ENCODE data around the gene RAD51B. TPM values are rescaled to one million over a fixed set of nuclear protein-coding genes. Genes with fewer than 3 reads are reported as not detected.

Gene RAD51B
- polyA plus RNA-seq, 3 donors, result 3.6 to 11.6 (median 9.4) TPM

GRCh38 chr14:68159701-68160633 lies 340.4 kb downstream of the RAD51B start:
- no peak for DNase-seq
- no peak overlapping the region for H3K4me3 Mint-ChIP-seq
- H4K20me1 ChIP-seq (ENCODE audit: insufficient read depth, low read length), result no peaks in the 10 kb centered on the region
- H3K27ac ChIP-seq (ENCODE audit: low read depth in 1 of 2, low read length in 2 of 2), result no peak overlapping the region
- no peak overlapping the region for H3K4me3 ChIP-seq (replicated peaks in 1 of 3; ENCODE audit: low read depth in 2 of 3, low read length in 3 of 3)
- H3K27me3 Mint-ChIP-seq (ENCODE audit: low read depth in 3 of 3), result no peaks in the 10 kb centered on the region
- H3K4me1 ChIP-seq (ENCODE audit: control insufficient read depth in 1 of 2, insufficient read depth in 2 of 2, low read length in 2 of 2), result no peaks in the 10 kb centered on the region
- H3K9ac ChIP-seq (ENCODE audit: insufficient read depth, low read length, poor library complexity, severe bottlenecking), result no peak overlapping the region
- intact Hi-C loops (cut with micrococcal nuclease), result no loop called here
- H3K9me3 Mint-ChIP-seq, result no peaks in the 10 kb centered on the region
- H3K79me2 ChIP-seq (ENCODE audit: insufficient read depth, low read length), result no peaks in the 10 kb centered on the region
- peaks cover 0 to 2% of the 10 kb centered on the region in 2 donors for H3K9me3 ChIP-seq (replicated peaks in 1 of 2; ENCODE audit: control insufficient read depth in 1 of 2, insufficient read depth in 1 of 2, low read length in 2 of 2)
- H3K27me3 ChIP-seq (ENCODE audit: control insufficient read depth in 2 of 2, insufficient read depth in 2 of 2, low read length in 2 of 2), result no peaks in the 10 kb centered on the region
- H2AFZ ChIP-seq (ENCODE audit: insufficient read depth, low read depth, low read length, poor library complexity, severe bottlenecking), result no peak overlapping the region
- TF ChIP-seq, protein P1, sequence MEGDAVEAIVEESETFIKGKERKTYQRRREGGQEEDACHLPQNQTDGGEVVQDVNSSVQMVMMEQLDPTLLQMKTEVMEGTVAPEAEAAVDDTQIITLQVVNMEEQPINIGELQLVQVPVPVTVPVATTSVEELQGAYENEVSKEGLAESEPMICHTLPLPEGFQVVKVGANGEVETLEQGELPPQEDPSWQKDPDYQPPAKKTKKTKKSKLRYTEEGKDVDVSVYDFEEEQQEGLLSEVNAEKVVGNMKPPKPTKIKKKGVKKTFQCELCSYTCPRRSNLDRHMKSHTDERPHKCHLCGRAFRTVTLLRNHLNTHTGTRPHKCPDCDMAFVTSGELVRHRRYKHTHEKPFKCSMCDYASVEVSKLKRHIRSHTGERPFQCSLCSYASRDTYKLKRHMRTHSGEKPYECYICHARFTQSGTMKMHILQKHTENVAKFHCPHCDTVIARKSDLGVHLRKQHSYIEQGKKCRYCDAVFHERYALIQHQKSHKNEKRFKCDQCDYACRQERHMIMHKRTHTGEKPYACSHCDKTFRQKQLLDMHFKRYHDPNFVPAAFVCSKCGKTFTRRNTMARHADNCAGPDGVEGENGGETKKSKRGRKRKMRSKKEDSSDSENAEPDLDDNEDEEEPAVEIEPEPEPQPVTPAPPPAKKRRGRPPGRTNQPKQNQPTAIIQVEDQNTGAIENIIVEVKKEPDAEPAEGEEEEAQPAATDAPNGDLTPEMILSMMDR (IDR thresholded peaks at IDR 0.05), result no peak
- no peak overlapping the region for H3K27ac Mint-ChIP-seq
- 73% methylated on average over 2 of the region's 5 CpGs for WGBS (ENCODE audit: insufficient coverage)
- no peaks in the 10 kb centered on the region for H3K36me3 ChIP-seq (replicated peaks in 1 of 2; ENCODE audit: control insufficient read depth in 1 of 2, insufficient read depth in 2 of 2, low read length in 2 of 2)
- H3K4me2 ChIP-seq (replicated peaks; ENCODE audit: extremely low read depth, low read length, poor library complexity, severe bottlenecking), result no peak overlapping the region
- no peaks in the 10 kb centered on the region for H3K36me3 Mint-ChIP-seq
- H3K4me1 Mint-ChIP-seq, result no peaks in the 10 kb centered on the region

GRCh38 chr14:68160779-68161546 lies 341.4 kb downstream of the RAD51B start:
- intact Hi-C loops (cut with micrococcal nuclease), result no loop called here

More at GRCh38 chr14:68160779-68161546, 341.4 kb downstream of the RAD51B start:
- no peak for DNase-seq
- Histone ChIP-seq H3K27me3 (ENCODE audit: control insufficient read depth in 2 of 2, insufficient read depth in 2 of 2, low read length in 2 of 2) (no peaks in the 10 kb centered on the region), H3K4me3 (replicated peaks in 1 of 3; ENCODE audit: low read depth in 2 of 3, low read length in 3 of 3) (no peak overlapping the region), H3K36me3 (replicated peaks in 1 of 2; ENCODE audit: control insufficient read depth in 1 of 2, insufficient read depth in 2 of 2, low read length in 2 of 2) (no peaks in the 10 kb centered on the region), H3K9ac (ENCODE audit: insufficient read depth, low read length, poor library complexity, severe bottlenecking) (no peak overlapping the region), H2AFZ (ENCODE audit: insufficient read depth, low read depth, low read length, poor library complexity, severe bottlenecking) (no peak overlapping the region), H3K79me2 (ENCODE audit: insufficient read depth, low read length) (no peaks in the 10 kb centered on the region), H3K4me1 (ENCODE audit: control insufficient read depth in 1 of 2, insufficient read depth in 2 of 2, low read length in 2 of 2) (no peaks in the 10 kb centered on the region), H3K4me2 (replicated peaks; ENCODE audit: extremely low read depth, low read length, poor library complexity, severe bottlenecking) (no peak overlapping the region), H3K9me3 (replicated peaks in 1 of 2; ENCODE audit: control insufficient read depth in 1 of 2, insufficient read depth in 1 of 2, low read length in 2 of 2) (no peaks in the 10 kb centered on the region), H4K20me1 (ENCODE audit: insufficient read depth, low read length) (no peaks in the 10 kb centered on the region), H3K27ac (ENCODE audit: low read depth in 1 of 2, low read length in 2 of 2) (no peak overlapping the region)
- Mint-ChIP-seq H3K27ac (no peak overlapping the region), H3K4me1 (no peaks in the 10 kb centered on the region), H3K9me3 (no peaks in the 10 kb centered on the region), H3K4me3 (no peak overlapping the region), H3K36me3 (no peaks in the 10 kb centered on the region), H3K27me3 (ENCODE audit: low read depth in 3 of 3) (no peaks in the 10 kb centered on the region)
- TF ChIP-seq, protein P1 (IDR thresholded peaks at IDR 0.05), result no peak
- WGBS (ENCODE audit: insufficient coverage), result no CpG with 5 or more reads among the region's 4 CpGs
